MM.1S (cell line): Measurements from ENCODE around the gene SYNRG.
A peak's percentile ranks its signal among the peaks of the same experiment; 100 is the strongest.

Experiments used
- DNase-seq: peaks from one replicate; pipeline ENCODE4 v3.0.0-alpha.2; 2015
- H2AFZ ChIP-seq: fragments of 300-600 bp; sonication (generic); 2 replicates; pipeline ENCODE4 v1.6.0; 2016; ENCODE audit warnings: antibody characterized with exemption, low read length
- H3F3A ChIP-seq: fragments of 300-600 bp; sonication (generic); 2 replicates; pipeline ENCODE4 v1.6.1; 2016; ENCODE audit warnings: mild to moderate bottlenecking, antibody characterized with exemption, low read length, moderate library complexity, mixed read lengths; ENCODE audit not compliant: insufficient read depth
- H3K27ac ChIP-seq: fragments of 300-600 bp; sonication (generic); 2 replicates; pipeline ENCODE4 v1.5.1; 2016; ENCODE audit warnings: mild to moderate bottlenecking, low read length
- H3K27me3 ChIP-seq: fragments of 300-600 bp; sonication (generic); replicated peaks from 2 replicates; pipeline ENCODE4 v1.6.0; 2016; ENCODE audit warnings: low read length; ENCODE audit not compliant: insufficient read depth
- H3K36me3 ChIP-seq: fragments of 300-600 bp; sonication (generic); replicated peaks from 2 replicates; pipeline ENCODE4 v1.6.1; 2016; ENCODE audit warnings: mild to moderate bottlenecking, low read length, mixed read lengths; ENCODE audit not compliant: insufficient read depth
- H3K4me1 ChIP-seq: fragments of 300-600 bp; sonication (generic); 2 replicates; pipeline ENCODE4 v1.6.1; 2016; ENCODE audit warnings: low read length, mixed read lengths
- H3K4me2 ChIP-seq: fragments of 300-600 bp; sonication (generic); 2 replicates; pipeline ENCODE4 v1.6.0; 2016; ENCODE audit warnings: low read depth, low read length
- H3K4me3 ChIP-seq: fragments of 300-600 bp; sonication (generic); 2 replicates; pipeline ENCODE4 v1.5.1; 2016; ENCODE audit warnings: low read length, mixed read lengths
- H3K79me2 ChIP-seq: fragments of 300-600 bp; sonication (generic); 2 replicates; pipeline ENCODE4 v1.6.1; 2016; ENCODE audit warnings: mixed run types, low read length, mixed read lengths
- H3K9ac ChIP-seq: fragments of 300-600 bp; sonication (generic); 2 replicates; pipeline ENCODE4 v1.6.1; 2016; ENCODE audit warnings: low read length, mixed read lengths
- H3K9me2 ChIP-seq: fragments of 300-600 bp; sonication (generic); replicated peaks from 2 replicates; pipeline ENCODE4 v1.6.1; 2016; ENCODE audit warnings: mild to moderate bottlenecking, low read length, mixed read lengths; ENCODE audit not compliant: insufficient read depth
- H3K9me3 ChIP-seq: fragments of 300-600 bp; sonication (generic); replicated peaks from 2 replicates; pipeline ENCODE4 v1.6.1; 2016; ENCODE audit warnings: mild to moderate bottlenecking, low read length, mixed read lengths; ENCODE audit not compliant: insufficient read depth
- H4K20me1 ChIP-seq: fragments of 300-600 bp; sonication (generic); 2 replicates; pipeline ENCODE4 v1.6.1; 2016; ENCODE audit warnings: mild to moderate bottlenecking, low read length, moderate library complexity, mixed read lengths; ENCODE audit not compliant: insufficient read depth
- CTCF ChIP-seq: fragments of 300-600 bp; sonication (generic); IDR thresholded peaks from 2 replicates; pipeline ENCODE4 v1.5.1; 2016; ENCODE audit warnings: antibody characterized with exemption, low read length, mixed read lengths
- EZH2 ChIP-seq: fragments of 300-600 bp; sonication (generic); optimal IDR thresholded peaks from 2 replicates; pipeline ENCODE3; 2017; ENCODE audit warnings: low read depth, mild to moderate bottlenecking, antibody characterized with exemption, low read length, mixed read lengths
- EZH2phosphoT487 ChIP-seq: fragments of 300-600 bp; sonication (generic); IDR thresholded peaks from 2 replicates; pipeline ENCODE4 v1.6.1; 2018; ENCODE audit warnings: antibody characterized with exemption, low read length

The SYNRG gene, protein sequence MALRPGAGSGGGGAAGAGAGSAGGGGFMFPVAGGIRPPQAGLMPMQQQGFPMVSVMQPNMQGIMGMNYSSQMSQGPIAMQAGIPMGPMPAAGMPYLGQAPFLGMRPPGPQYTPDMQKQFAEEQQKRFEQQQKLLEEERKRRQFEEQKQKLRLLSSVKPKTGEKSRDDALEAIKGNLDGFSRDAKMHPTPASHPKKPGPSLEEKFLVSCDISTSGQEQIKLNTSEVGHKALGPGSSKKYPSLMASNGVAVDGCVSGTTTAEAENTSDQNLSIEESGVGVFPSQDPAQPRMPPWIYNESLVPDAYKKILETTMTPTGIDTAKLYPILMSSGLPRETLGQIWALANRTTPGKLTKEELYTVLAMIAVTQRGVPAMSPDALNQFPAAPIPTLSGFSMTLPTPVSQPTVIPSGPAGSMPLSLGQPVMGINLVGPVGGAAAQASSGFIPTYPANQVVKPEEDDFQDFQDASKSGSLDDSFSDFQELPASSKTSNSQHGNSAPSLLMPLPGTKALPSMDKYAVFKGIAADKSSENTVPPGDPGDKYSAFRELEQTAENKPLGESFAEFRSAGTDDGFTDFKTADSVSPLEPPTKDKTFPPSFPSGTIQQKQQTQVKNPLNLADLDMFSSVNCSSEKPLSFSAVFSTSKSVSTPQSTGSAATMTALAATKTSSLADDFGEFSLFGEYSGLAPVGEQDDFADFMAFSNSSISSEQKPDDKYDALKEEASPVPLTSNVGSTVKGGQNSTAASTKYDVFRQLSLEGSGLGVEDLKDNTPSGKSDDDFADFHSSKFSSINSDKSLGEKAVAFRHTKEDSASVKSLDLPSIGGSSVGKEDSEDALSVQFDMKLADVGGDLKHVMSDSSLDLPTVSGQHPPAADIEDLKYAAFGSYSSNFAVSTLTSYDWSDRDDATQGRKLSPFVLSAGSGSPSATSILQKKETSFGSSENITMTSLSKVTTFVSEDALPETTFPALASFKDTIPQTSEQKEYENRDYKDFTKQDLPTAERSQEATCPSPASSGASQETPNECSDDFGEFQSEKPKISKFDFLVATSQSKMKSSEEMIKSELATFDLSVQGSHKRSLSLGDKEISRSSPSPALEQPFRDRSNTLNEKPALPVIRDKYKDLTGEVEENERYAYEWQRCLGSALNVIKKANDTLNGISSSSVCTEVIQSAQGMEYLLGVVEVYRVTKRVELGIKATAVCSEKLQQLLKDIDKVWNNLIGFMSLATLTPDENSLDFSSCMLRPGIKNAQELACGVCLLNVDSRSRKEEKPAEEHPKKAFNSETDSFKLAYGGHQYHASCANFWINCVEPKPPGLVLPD (N-terminal part only)

DNA sequence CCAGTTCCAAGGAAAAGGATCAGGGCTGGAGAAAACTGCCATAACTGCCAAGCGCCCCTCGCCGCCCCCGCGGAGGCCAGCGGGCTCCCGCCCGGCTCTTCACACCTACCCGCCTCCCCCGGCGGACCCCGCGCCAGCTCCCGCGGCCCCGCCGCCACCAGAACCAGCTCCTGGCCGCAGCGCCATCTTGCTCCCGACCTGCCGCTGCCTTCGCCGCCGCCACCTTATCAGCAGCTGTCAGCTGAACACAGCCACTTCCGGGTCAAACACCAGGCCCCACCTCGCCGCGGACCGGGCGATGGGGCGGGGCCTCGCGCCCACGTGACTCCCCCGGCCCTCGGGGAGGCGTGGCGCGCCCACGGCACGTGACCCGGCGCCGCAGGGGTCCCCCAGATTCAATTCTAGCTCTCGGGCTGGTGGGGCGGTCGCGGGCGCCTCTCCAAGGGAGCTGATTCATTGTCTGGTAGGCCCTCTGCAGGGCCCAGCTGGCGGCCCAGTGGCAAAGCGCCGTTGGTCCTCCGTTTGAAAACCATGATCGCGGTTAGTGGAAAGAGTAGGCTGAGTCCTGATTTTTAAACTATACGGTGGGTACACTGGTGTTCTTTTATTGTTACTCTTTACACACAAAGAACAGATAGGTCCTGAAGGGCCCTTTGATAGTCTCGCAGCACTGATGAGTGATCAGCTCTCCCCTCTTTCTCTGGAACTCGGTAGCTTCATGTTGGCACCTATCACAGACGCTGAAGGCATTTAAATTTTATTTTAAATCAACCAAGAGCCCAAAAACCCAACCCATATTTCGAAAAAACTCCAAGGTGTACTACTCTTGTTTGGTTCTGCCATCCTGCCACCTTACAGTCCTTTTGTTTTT lies at the start of gene SYNRG:
Gene SYNRG (minus strand): TSS at position 249 of the 871 bp plus-strand sequence. CDS start 63 bp downstream, at position 186.
- Histone ChIP-seq H4K20me1 (0 out of 2 replicates have a peak, but pooled peaks cover 4% of the 10 kb centered on the region), H3K9me2 (no peaks in the 10 kb centered on the region), H3K27me3 (no peaks in the 10 kb centered on the region), H3F3A (peaks cover 35% of the 10 kb centered on the region), H3K27ac (peak within 1 kb of the TSS; percentile 77), H3K9ac (peak within 1 kb of the TSS; percentile 94), H3K79me2 (peaks cover 41% of the 10 kb centered on the region), H2AFZ (peak within 1 kb of the TSS; percentile 59), H3K36me3 (no peaks in the 10 kb centered on the region; the same call in 1 of the 2 replicates), H3K4me2 (peak within 1 kb of the TSS; percentile 82), H3K9me3 (no peaks in the 10 kb centered on the region), H3K4me3 (peak within 1 kb of the TSS; percentile 88), H3K4me1 (peaks cover 21% of the 10 kb centered on the region; the same call in 1 of the 2 replicates)
- no peak for TF ChIP-seq EZH2phosphoT487
- peak; percentile 45 for TF ChIP-seq CTCF
- TF ChIP-seq EZH2: no peak
- peak; percentile 96 for DNase-seq

DNA sequence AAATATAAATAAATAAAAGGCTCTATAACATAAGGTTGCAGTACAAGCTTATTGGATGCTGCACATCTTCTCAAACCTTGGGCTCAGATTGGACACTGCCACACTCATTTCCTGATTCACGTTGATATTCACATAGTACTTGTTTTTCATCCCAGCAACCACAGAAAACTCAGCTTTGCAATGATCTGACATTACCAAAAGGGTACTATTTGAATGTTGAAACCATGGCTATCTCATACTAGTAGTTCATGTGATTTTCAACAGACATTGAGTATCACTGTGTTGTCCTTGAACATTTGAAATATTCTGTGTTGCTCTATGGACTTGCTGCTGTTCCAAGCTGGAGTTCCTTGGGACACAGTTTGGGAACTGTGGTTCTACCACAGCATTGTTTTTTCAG lies 48.0 kb upstream of the SYNRG start:
- Histone ChIP-seq H3K27ac (no peak overlapping the region), H3K4me3 (no peak overlapping the region), H3K27me3 (no peaks in the 10 kb centered on the region), H3F3A (no peaks in the 10 kb centered on the region), H4K20me1 (no peaks in the 10 kb centered on the region), H3K79me2 (no peaks in the 10 kb centered on the region), H3K9ac (no peak overlapping the region), H3K9me3 (no peaks in the 10 kb centered on the region), H3K4me2 (no peak overlapping the region), H2AFZ (no peak overlapping the region), H3K9me2 (no peaks in the 10 kb centered on the region), H3K36me3 (no peaks in the 10 kb centered on the region), H3K4me1 (no peaks in the 10 kb centered on the region)
- no peak for DNase-seq
- no peak for TF ChIP-seq CTCF
- no peak for TF ChIP-seq EZH2phosphoT487

- H3K9me2 ChIP-seq: no peaks in the 10 kb centered on the region
- H3F3A ChIP-seq: peaks cover 7% of the 10 kb centered on the region; the same call in 1 of the 2 replicates
- H3K4me1 ChIP-seq: peaks cover 12% of the 10 kb centered on the region
- DNase-seq: no peak
- H3K4me3 ChIP-seq: no peak overlapping the region
- H3K27ac ChIP-seq: no peak overlapping the region
- H3K36me3 ChIP-seq: no peaks in the 10 kb centered on the region
- no peaks in the 10 kb centered on the region for H3K27me3 ChIP-seq
- no peaks in the 10 kb centered on the region for H4K20me1 ChIP-seq
- no peaks in the 10 kb centered on the region for H3K9me3 ChIP-seq
- no peak overlapping the region for H3K4me2 ChIP-seq
- no peaks in the 10 kb centered on the region for H3K79me2 ChIP-seq
- TF ChIP-seq CTCF (no peak), EZH2phosphoT487 (no peak), EZH2 (no peak)
- H3K9ac ChIP-seq: no peak overlapping the region
- no peak overlapping the region for H2AFZ ChIP-seq
Observed at GRCh38 chr17:37651849-37652248, 42.6 kb upstream of the SYNRG start.
